ENCODE data around the gene RFPL2. TPM values are rescaled to one million over a fixed set of nuclear protein-coding genes. Genes with fewer than 3 reads are reported as not detected.

RFPL2 gene
- total and polyA plus RNA-seq, 2 donors (not counting 3 experiments of a cell fraction or from before 2014, with no cell fraction given) = not detected

DNA sequence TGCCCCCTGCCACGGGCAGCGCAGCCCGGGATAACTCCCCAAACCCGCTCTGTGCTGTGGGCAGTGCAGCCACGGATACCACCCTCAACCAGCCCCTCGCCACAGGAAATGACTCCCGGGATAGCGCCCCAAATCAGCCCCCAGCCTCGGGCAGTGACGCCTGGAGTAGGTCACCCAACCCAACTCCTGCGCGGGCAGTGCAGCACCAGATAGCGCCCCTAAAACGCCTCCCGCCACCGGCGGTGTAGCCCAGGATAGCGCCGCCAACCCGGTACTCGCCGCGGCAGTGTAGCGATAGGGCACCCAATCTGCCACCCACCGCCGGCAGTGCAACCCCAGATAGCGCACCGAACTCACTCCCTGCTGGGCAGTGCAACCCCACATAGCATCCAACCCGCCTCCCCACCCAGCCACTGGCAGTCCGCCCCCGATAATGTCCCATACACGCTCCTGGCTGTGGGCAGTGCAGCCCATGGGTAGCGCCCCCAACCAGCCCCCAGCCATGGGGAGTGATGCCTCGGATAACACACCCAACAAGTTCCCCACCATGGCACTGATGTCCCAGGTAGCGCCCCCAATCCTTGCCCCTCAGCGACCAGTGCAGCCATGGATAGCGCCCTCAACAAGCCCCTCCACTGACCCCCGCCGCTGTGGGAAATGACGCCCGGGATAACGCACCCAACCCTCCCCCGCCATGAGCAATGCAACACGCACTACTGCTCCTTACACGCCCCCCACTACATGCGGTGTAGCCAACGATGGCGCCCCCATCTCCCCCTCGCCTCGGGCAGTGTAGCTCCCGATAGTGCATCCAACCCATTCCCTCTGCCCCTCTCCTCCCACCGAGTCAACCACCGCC, 1.5 kb downstream of the RFPL2 start:
- dilution Hi-C loops (cut with MboI; ENCODE audit: extremely low pct_ligation_motif_present, low sequenced_read_pairs) = no loop called here
- H4K20me1 ChIP-seq (replicated peaks; ENCODE audit: control insufficient read depth, extremely low read depth, insufficient read depth, low read length) = no peaks in the 10 kb centered on the region
- no peaks in the 10 kb centered on the region for H3K79me2 ChIP-seq (ENCODE audit: control insufficient read depth, insufficient read depth, low read length)
- no peak overlapping the region for H3K4me3 ChIP-seq (replicated peaks in 1 of 3; ENCODE audit: insufficient read depth in 1 of 3, low read depth in 1 of 3, low read length in 3 of 3)
- no peak overlapping the region for H3K4me2 ChIP-seq (ENCODE audit: insufficient read depth, low read length)
- no peaks in the 10 kb centered on the region for H3K9me1 ChIP-seq (replicated peaks; ENCODE audit: control insufficient read depth, extremely low read depth, insufficient read depth, low read length)
- no peaks in the 10 kb centered on the region for H3K9me3 ChIP-seq (replicated peaks; ENCODE audit: control insufficient read depth, insufficient read depth, low read length)
- TF ChIP-seq MYC (IDR thresholded peaks at IDR 0.05; ENCODE audit: low read depth, low read length) = no peak
- TF ChIP-seq EZH2 (IDR thresholded peaks at IDR 0.05; ENCODE audit: borderline replicate concordance, low read depth, low read length, severe bottlenecking) = peak; percentile 50
- no peaks in the 10 kb centered on the region for H3K36me3 ChIP-seq (ENCODE audit: control insufficient read depth in 2 of 2, extremely low read depth in 1 of 2, insufficient read depth in 2 of 2, low read length in 2 of 2)
- no peaks in the 10 kb centered on the region for H3K4me1 ChIP-seq (ENCODE audit: control insufficient read depth, extremely low read depth, insufficient read depth, low read length)
- intact Hi-C loops (cut with micrococcal nuclease) = no loop called here
- no peak for FAIRE-seq
- H3K9ac ChIP-seq (replicated peaks; ENCODE audit: extremely low read depth, insufficient read depth, low read length) = no peak overlapping the region
- DNase-seq (ENCODE audit: low read depth, low spot score) = no peak
- H3K27me3 ChIP-seq (ENCODE audit: control insufficient read depth in 2 of 2, insufficient read depth in 2 of 2, low read length in 2 of 2) = peaks cover 4 to 19% of the 10 kb centered on the region in 2 experiments
- POLR2A ChIA-PET = no interaction called here
- CTCF ChIA-PET = no interaction called here
- H3K27ac ChIP-seq (ENCODE audit: insufficient read depth, low read depth, low read length) = no peak overlapping the region
- H2AFZ ChIP-seq (ENCODE audit: low read depth, low read length) = no peak overlapping the region
- BruUV-seq (replicated peaks) = no TSS peak

DNA sequence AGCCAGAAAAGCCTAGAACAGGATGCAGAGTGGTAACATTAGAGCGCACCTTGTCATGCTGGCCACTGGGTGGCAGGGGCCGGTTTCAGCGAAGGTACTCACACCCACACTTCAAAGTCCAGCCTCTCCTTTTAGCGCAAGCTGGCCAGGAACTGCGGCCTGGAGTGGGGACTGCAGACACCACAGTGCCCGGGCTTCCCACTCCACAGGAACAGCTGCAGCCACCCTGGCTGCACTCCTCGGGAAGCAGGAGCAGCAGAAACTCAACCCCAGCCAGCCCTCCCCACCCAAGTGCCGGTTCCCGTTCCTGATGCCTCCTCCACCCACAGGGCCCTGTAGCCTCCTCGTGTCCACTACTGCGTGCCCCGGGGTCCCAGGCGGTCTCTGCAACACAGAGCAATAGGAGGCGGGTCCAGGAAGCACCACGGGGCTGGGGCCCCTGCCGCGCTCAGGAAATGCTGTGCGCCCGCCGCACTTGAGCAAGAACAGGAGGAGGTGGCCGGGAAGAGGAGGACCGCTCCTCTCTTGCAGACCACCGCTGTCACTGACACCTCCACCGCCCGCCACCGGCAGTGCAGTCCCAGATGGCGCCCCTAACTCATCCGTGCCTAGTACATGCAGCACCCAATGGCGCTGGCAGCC, 2.2 kb downstream of the RFPL2 start:
- no TSS peak for BruUV-seq (replicated peaks)
- Histone ChIP-seq H3K27ac (ENCODE audit: insufficient read depth, low read depth, low read length) (no peak overlapping the region), H3K9me3 (replicated peaks; ENCODE audit: control insufficient read depth, insufficient read depth, low read length) (no peaks in the 10 kb centered on the region), H3K27me3 (ENCODE audit: control insufficient read depth in 2 of 2, insufficient read depth in 2 of 2, low read length in 2 of 2) (peaks cover 4 to 19% of the 10 kb centered on the region in 2 experiments), H2AFZ (ENCODE audit: low read depth, low read length) (no peak overlapping the region), H3K4me2 (ENCODE audit: insufficient read depth, low read length) (no peak overlapping the region), H3K4me3 (replicated peaks in 1 of 3; ENCODE audit: insufficient read depth in 1 of 3, low read depth in 1 of 3, low read length in 3 of 3) (no peak overlapping the region), H4K20me1 (replicated peaks; ENCODE audit: control insufficient read depth, extremely low read depth, insufficient read depth, low read length) (no peaks in the 10 kb centered on the region), H3K79me2 (ENCODE audit: control insufficient read depth, insufficient read depth, low read length) (no peaks in the 10 kb centered on the region), H3K9ac (replicated peaks; ENCODE audit: extremely low read depth, insufficient read depth, low read length) (no peak overlapping the region), H3K9me1 (replicated peaks; ENCODE audit: control insufficient read depth, extremely low read depth, insufficient read depth, low read length) (no peaks in the 10 kb centered on the region), H3K36me3 (ENCODE audit: control insufficient read depth in 2 of 2, extremely low read depth in 1 of 2, insufficient read depth in 2 of 2, low read length in 2 of 2) (no peaks in the 10 kb centered on the region), H3K4me1 (ENCODE audit: control insufficient read depth, extremely low read depth, insufficient read depth, low read length) (no peaks in the 10 kb centered on the region)
- FAIRE-seq (peak; percentile 64), DNase-seq (ENCODE audit: low read depth, low spot score) (peak; percentile 45)
- no peak for TF ChIP-seq POLR2AphosphoS5 (IDR thresholded peaks at IDR 0.05; ENCODE audit: insufficient read depth, low read depth, low read length)
- no peak for TF ChIP-seq GATA2 (IDR thresholded peaks at IDR 0.05; ENCODE audit: insufficient read depth, insufficient read length, low read depth, low read length)
- TF ChIP-seq CTCF (IDR thresholded peaks at IDR 0.05; ENCODE audit: extremely low read depth in 1 of 2, insufficient read depth in 1 of 2, low read depth in 1 of 2, low read length in 2 of 2) = peak; percentile 51 to 76
- TF ChIP-seq POLR2A (IDR thresholded peaks at IDR 0.05; ENCODE audit: low read depth, low read length) = no peak
- CTCF ChIA-PET = interaction anchor here (0.6 to 4.1 kb wide), 4 partner anchors 10 to 177 kb away, joined by 3 to 29 read pairs (median 5); no protein-coding TSS in a partner anchor
- intact Hi-C loops (cut with micrococcal nuclease) (loop anchor here (1.0 kb wide), 3 partner anchors 64 to 271 kb away; no protein-coding TSS in a partner anchor), dilution Hi-C loops (cut with MboI; ENCODE audit: extremely low pct_ligation_motif_present, low sequenced_read_pairs) (no loop called here)
- POLR2A ChIA-PET = no interaction called here
